Sigmoid colon (tissue), 7 donors: ENCODE results near the gene KRTAP3-2. TPM values are rescaled to one million over a fixed set of nuclear protein-coding genes. Genes with fewer than 3 reads are reported as not detected.
"Not testable (repeated sequence)": the region's sequence is repeated elsewhere in the genome, so short reads cannot be mapped to it uniquely, and the experiment has no call there.

ENCODE experiments used
- DNase-seq: peaks from one replicate; pipeline ENCODE4 v3.0.0-alpha.2; 2019
- H3K27ac ChIP-seq, 4 donors: fragments of 200-600 bp; sonication (generic); one replicate each; pipeline ENCODE4 v1.5.1; 2016 to 2019; ENCODE audit warnings: mild to moderate bottlenecking in 1 of 4
- H3K27me3 ChIP-seq, 3 donors: fragments of 200-600 bp; sonication (generic); one replicate each; pipeline ENCODE4 v1.5.1; 2019; ENCODE audit warnings: mild to moderate bottlenecking in 1 of 3
- H3K36me3 ChIP-seq, 4 donors: fragments of 200-600 bp; sonication (generic); one replicate each; pipeline ENCODE4 v1.5.1; 2016 to 2019
- H3K4me1 ChIP-seq, 4 donors: fragments of 200-600 bp; sonication (generic); one replicate each; pipeline ENCODE4 v1.5.1; 2017 to 2019
- H3K4me3 ChIP-seq, 4 donors: fragments of 200-600 bp; sonication (generic); one replicate each; pipeline ENCODE4 v1.5.1; 2017 to 2019; ENCODE audit warnings: mild to moderate bottlenecking in 2 of 4, moderate library complexity in 1 of 4
- H3K9me3 ChIP-seq, 4 donors: fragments of 200-600 bp in 3 of 4; sonication (generic) in 3 of 4; one replicate each; pipeline versions ENCODE4 v1.5.1 to v1.6.1; 2013 to 2019
- CTCF ChIP-seq, 4 experiments: fragments of 450-650 bp in 3 of 4; fragments of 200-600 bp in 1 of 4; IDR thresholded peaks; one replicate each; pipeline ENCODE4 v1.5.1; 2016 to 2019; ENCODE audit warnings: antibody characterized with exemption in 4 of 4, mild to moderate bottlenecking in 3 of 4, moderate library complexity in 2 of 4
- EP300 ChIP-seq, 4 donors: sonication (generic); formaldehyde crosslinking; IDR thresholded peaks; one replicate each; pipeline ENCODE4 v1.6.1; 2017; ENCODE audit warnings: antibody characterized with exemption in 4 of 4
- POLR2A ChIP-seq, 2 donors: fragments of 450-650 bp; IDR thresholded peaks; one replicate each; pipeline ENCODE4 v1.6.1; 2016; ENCODE audit warnings: antibody characterized with exemption in 2 of 2, mild to moderate bottlenecking in 2 of 2, moderate library complexity in 2 of 2
- POLR2AphosphoS5 ChIP-seq, 4 donors: sonication (generic); formaldehyde crosslinking; IDR thresholded peaks; one replicate each; pipeline ENCODE4 v1.6.1; 2017; ENCODE audit warnings: antibody characterized with exemption in 4 of 4
- WGBS, 2 donors: extraction: QIAGEN DNeasy Blood & Tissue Kit; methylation state at CpG; one replicate each; pipeline ENCODE4 v1.1.7; 2013; 5-methylcytosine and 5-hydroxymethylcytosine counted together
- intact Hi-C: fragments of 100-400 bp; cut with DNase I; formaldehyde crosslinking; loops from one replicate; pipeline ENCODE4 v1.15.1; 2023
- polyA plus RNA-seq, 3 donors: library from polyadenylated mRNA; stranded (reverse); fragments of 200-250 nt; gene quantifications; one replicate each; pipeline ENCODE4 v1.2.3, GENCODE V29; 2013
- total RNA-seq, 4 donors: library from RNA; depleted of rRNA; stranded (reverse); fragments of >200 nt; gene quantifications; one replicate each; pipeline ENCODE4 v1.1.0, GENCODE V29; 2016
- donor health status: healthy with polysubstance abuse.
- donor health status: Bipolar disorder and iron deficiency.
- donor health status: healthy.

Gene KRTAP3-2
- total and polyA plus RNA-seq, 7 donors = not detected

GRCh38 chr17:41037853-41038350 lies 38.2 kb upstream of the KRTAP3-2 start:
- Histone ChIP-seq H3K27me3 (no peaks in the 10 kb centered on the region), H3K4me1 (no peaks in the 10 kb centered on the region), H3K4me3 (no peak overlapping the region), H3K27ac (no peak overlapping the region), H3K9me3 (no peaks in the 10 kb centered on the region), H3K36me3 (no peaks in the 10 kb centered on the region)
- WGBS, 2 donors = 87 to 88% methylated on average over 2 of the region's 2 CpGs
- TF ChIP-seq POLR2AphosphoS5 (IDR thresholded peaks at IDR 0.05) = no peak
- intact Hi-C loops = no loop called here
- DNase-seq = no peak

DNA sequence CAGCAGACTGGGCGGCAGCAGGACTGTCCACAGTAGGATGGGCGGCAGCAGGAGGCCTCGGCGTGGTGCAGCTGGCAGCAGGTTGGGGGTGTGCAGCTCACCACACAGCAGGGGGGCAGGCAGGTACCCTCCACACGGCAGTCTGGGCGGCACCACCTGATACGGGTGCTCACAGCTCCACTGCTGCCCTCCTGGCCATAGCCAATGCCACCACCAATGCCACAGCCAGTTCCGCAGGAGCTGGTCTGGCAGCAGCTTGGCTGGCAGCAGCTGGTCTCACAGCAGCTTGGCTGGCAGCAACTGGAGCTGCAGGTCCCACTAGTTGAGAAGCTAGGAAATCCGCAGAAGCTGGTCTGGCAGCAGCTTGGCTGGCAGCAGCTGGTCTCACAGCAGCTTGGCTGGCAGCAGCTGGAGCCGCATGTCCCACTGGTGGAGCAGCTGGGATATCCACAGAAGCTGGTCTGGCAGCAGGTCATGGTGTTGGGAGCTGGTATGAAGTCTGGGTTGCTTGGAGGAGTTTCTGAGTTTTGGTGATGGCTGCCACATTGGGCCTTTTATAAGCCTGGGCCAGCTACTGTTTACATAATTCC lies 34.7 kb upstream of the KRTAP3-2 start, which contains the start of gene KRTAP1-3:
Gene KRTAP1-3 (minus strand): TSS at position 529 of the 590 bp plus-strand sequence. CDS start 53 bp downstream, at position 476.
- WGBS, 2 donors = 94% methylated on average over 10 of the region's 10 CpGs

GRCh38 chr17:41029633-41030245 lies 30.0 kb upstream of the KRTAP3-2 start, which contains the start of gene KRTAP1-4:
Gene KRTAP1-4, minus strand, starts transcription at chr17:41030195. Its CDS starts 117 bp downstream, at chr17:41030078.
- intact Hi-C loops = no loop called here
- no peak within 1 kb of the TSS for H3K27ac ChIP-seq
- TF ChIP-seq EP300 (IDR thresholded peaks at IDR 0.05) (no peak), CTCF (IDR thresholded peaks at IDR 0.05) (no peak), POLR2A (IDR thresholded peaks at IDR 0.05) (no peak), POLR2AphosphoS5 (IDR thresholded peaks at IDR 0.05) (no peak)
- no peak for DNase-seq
- peaks cover 0 to 6% (median 0%) of the 10 kb centered on the region in 3 donors for H3K27me3 ChIP-seq
- no peaks in the 10 kb centered on the region for H3K36me3 ChIP-seq
- WGBS, 2 donors = 85 to 91% methylated on average over 12 of the region's 12 CpGs
- no peak within 1 kb of the TSS for H3K4me3 ChIP-seq
- H3K4me1 ChIP-seq = no peaks in the 10 kb centered on the region
- no peaks in the 10 kb centered on the region for H3K9me3 ChIP-seq

More for the DNA sequence above, 34.7 kb upstream of the KRTAP3-2 start, which contains the start of gene KRTAP1-3:
- H3K9me3 ChIP-seq, H3K4me1 ChIP-seq, H3K36me3 ChIP-seq, H3K4me3 ChIP-seq, intact Hi-C loops, H3K27me3 ChIP-seq, H3K27ac ChIP-seq, DNase-seq: not testable (repeated sequence)

GRCh38 chr17:41026715-41027471 lies 27.2 kb upstream of the KRTAP3-2 start, which contains the start of gene KRTAP1-5:
Gene KRTAP1-5, minus strand, starts transcription at chr17:41027208. Its CDS starts 53 bp downstream, at chr17:41027155.
- H3K9me3 ChIP-seq = no peaks in the 10 kb centered on the region
- H3K36me3 ChIP-seq = no peaks in the 10 kb centered on the region
- no peak within 1 kb of the TSS for H3K4me3 ChIP-seq
- intact Hi-C loops = no loop called here
- 82 to 83% methylated on average over 9 of the region's 9 CpGs for WGBS, 2 donors
- H3K27ac ChIP-seq = no peak within 1 kb of the TSS
- H3K27me3 ChIP-seq = peaks cover 0 to 6% (median 0%) of the 10 kb centered on the region in 3 donors
- H3K4me1 ChIP-seq = no peaks in the 10 kb centered on the region
- TF ChIP-seq POLR2AphosphoS5 (IDR thresholded peaks at IDR 0.05) (no peak), CTCF (IDR thresholded peaks at IDR 0.05) (no peak), EP300 (IDR thresholded peaks at IDR 0.05) (no peak), POLR2A (IDR thresholded peaks at IDR 0.05) (no peak)
- DNase-seq = no peak

GRCh38 chr17:41024697-41025096 lies 25.0 kb upstream of the KRTAP3-2 start:
- Histone ChIP-seq H3K27ac (no peak overlapping the region), H3K27me3 (peaks cover 0 to 3% (median 0%) of the 10 kb centered on the region in 3 donors), H3K9me3 (no peaks in the 10 kb centered on the region), H3K36me3 (no peaks in the 10 kb centered on the region), H3K4me3 (no peak overlapping the region), H3K4me1 (no peaks in the 10 kb centered on the region)
- TF ChIP-seq POLR2A (IDR thresholded peaks at IDR 0.05) (no peak), POLR2AphosphoS5 (IDR thresholded peaks at IDR 0.05) (no peak), CTCF (IDR thresholded peaks at IDR 0.05) (no peak), EP300 (IDR thresholded peaks at IDR 0.05) (no peak)
- WGBS, 2 donors = 84 to 93% methylated on average over 3 of the region's 3 CpGs
- DNase-seq = no peak
- intact Hi-C loops = no loop called here
